ENCODE data around the gene SLCO6A1.

SLCO6A1 gene

DNA sequence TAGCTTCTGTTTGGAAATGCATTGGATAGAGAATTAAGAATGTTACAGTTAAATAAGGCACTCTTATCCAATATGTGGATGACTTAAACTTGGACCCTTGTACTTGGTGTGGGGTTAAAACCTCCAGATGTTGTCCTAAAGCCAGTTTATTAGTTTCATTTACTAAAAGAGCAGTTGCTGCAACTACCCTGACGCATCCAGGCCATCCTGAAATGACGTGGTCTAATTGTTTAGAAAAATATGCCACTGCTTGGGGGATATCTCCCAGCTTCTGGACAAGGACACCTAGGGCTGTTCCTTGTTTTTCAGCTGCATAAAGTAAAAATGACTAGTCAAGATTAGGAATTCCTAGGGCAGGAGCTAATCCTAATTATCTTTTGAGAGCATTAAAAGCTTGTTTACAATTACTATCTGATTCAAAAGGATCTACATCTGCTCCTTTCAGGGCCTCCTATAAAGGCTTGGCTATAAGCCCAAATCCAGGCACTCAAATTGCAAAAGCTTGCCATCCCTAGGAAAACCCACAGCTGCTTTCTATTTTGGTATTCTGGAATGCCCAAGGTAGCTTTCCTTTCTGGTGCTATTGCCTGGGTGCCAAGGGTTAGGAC is 157.0 kb downstream of the SLCO6A1 start:
- no peaks in the 10 kb centered on the region for H3K36me3 ChIP-seq (ENCODE audit: low read length)
- no peaks in the 10 kb centered on the region for H4K20me1 ChIP-seq (ENCODE audit: low read depth, low read length)
- TF ChIP-seq, protein P1, sequence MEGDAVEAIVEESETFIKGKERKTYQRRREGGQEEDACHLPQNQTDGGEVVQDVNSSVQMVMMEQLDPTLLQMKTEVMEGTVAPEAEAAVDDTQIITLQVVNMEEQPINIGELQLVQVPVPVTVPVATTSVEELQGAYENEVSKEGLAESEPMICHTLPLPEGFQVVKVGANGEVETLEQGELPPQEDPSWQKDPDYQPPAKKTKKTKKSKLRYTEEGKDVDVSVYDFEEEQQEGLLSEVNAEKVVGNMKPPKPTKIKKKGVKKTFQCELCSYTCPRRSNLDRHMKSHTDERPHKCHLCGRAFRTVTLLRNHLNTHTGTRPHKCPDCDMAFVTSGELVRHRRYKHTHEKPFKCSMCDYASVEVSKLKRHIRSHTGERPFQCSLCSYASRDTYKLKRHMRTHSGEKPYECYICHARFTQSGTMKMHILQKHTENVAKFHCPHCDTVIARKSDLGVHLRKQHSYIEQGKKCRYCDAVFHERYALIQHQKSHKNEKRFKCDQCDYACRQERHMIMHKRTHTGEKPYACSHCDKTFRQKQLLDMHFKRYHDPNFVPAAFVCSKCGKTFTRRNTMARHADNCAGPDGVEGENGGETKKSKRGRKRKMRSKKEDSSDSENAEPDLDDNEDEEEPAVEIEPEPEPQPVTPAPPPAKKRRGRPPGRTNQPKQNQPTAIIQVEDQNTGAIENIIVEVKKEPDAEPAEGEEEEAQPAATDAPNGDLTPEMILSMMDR (IDR thresholded peaks at IDR 0.05; ENCODE audit: insufficient read depth, low read length, poor library complexity, severe bottlenecking), result no peak
- TF ChIP-seq EZH2phosphoT487 (conservative IDR thresholded peaks at IDR 0.05; ENCODE audit: low read length), result no peak
- no peak overlapping the region for H3K4me3 ChIP-seq (ENCODE audit: insufficient read depth, low read length, poor library complexity, severe bottlenecking)
- no peak overlapping the region for H3K4me2 ChIP-seq (ENCODE audit: low read depth, low read length, poor library complexity, severe bottlenecking)
- H3K79me2 ChIP-seq (ENCODE audit: insufficient read depth, low read length), result no peaks in the 10 kb centered on the region
- H3K9me3 ChIP-seq (ENCODE audit: insufficient read depth, low read length), result no peaks in the 10 kb centered on the region
- H2AFZ ChIP-seq (ENCODE audit: low read depth, low read length, severe bottlenecking), result no peak overlapping the region
- H3K9ac ChIP-seq (ENCODE audit: low read length), result no peak overlapping the region
- H3F3A ChIP-seq (ENCODE audit: insufficient read depth), result no peaks in the 10 kb centered on the region
- no peaks in the 10 kb centered on the region; the same call in 1 of the 2 replicates for H3K9me2 ChIP-seq (replicated peaks; ENCODE audit: insufficient read depth, low read length)
- no peaks in the 10 kb centered on the region for H3K27me3 ChIP-seq (ENCODE audit: low read length)
- no peak overlapping the region for H3K27ac ChIP-seq (ENCODE audit: low read depth, low read length)

DNA sequence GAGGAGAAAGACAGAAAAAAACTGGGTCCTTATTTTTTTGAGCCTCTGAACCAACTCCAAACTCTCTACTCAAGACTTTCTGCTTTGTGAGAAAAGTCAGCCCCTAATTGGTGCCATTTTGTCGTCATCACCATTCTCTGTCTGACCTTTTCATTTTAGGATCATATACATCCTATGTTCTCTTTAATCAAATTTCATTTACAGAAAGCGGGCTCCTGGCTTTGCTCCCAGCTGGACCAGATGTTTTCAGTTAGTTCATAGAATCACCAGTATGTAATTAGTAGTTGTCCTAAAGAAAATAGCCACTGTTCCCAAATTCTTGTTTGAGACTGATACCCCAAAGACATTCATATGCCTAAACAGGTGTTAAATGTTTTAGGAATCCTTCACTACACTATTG is 174.1 kb downstream of the SLCO6A1 start:
- Histone ChIP-seq H3K27me3 (ENCODE audit: low read length) (no peaks in the 10 kb centered on the region), H3K9me2 (replicated peaks; ENCODE audit: insufficient read depth, low read length) (no peaks in the 10 kb centered on the region), H3K9ac (ENCODE audit: low read length) (no peak overlapping the region), H3K9me3 (ENCODE audit: insufficient read depth, low read length) (no peaks in the 10 kb centered on the region), H3K79me2 (ENCODE audit: insufficient read depth, low read length) (no peaks in the 10 kb centered on the region), H4K20me1 (ENCODE audit: low read depth, low read length) (no peaks in the 10 kb centered on the region), H3K4me2 (ENCODE audit: low read depth, low read length, poor library complexity, severe bottlenecking) (no peak overlapping the region), H3K27ac (ENCODE audit: low read depth, low read length) (no peak overlapping the region), H3K4me3 (ENCODE audit: insufficient read depth, low read length, poor library complexity, severe bottlenecking) (no peak overlapping the region), H3K36me3 (ENCODE audit: low read length) (no peaks in the 10 kb centered on the region), H2AFZ (ENCODE audit: low read depth, low read length, severe bottlenecking) (no peak overlapping the region), H3F3A (ENCODE audit: insufficient read depth) (no peaks in the 10 kb centered on the region)
- no peak for TF ChIP-seq EZH2phosphoT487 (conservative IDR thresholded peaks at IDR 0.05; ENCODE audit: low read length)
- TF ChIP-seq, protein P1 (IDR thresholded peaks at IDR 0.05; ENCODE audit: insufficient read depth, low read length, poor library complexity, severe bottlenecking), result no peak

All from SU-DHL-6 (cell line).